H9 (cell line): ENCODE data around the gene C3orf20. TPM values are rescaled to one million over a fixed set of nuclear protein-coding genes. Genes with fewer than 3 reads are reported as not detected.

Source experiments
- DNase-seq: peaks from one replicate; pipeline ENCODE4 v3.0.0-alpha.2; 2017
- H2AFZ ChIP-seq: one replicate; pipeline ENCODE4 v1.6.1; 2013; ENCODE audit warnings: mild to moderate bottlenecking, low read length, control low read depth, moderate library complexity
- H2AK5ac ChIP-seq: 2 replicates; pipeline ENCODE4 v1.6.1; 2013; ENCODE audit warnings: low read length, control low read depth, mixed read lengths; ENCODE audit not compliant: insufficient read length
- H2BK120ac ChIP-seq: one replicate; pipeline ENCODE4 v1.6.1; 2013; ENCODE audit warnings: low read depth, mild to moderate bottlenecking, low read length, control low read depth, inconsistent platforms; ENCODE audit not compliant: poor library complexity, severe bottlenecking
- H2BK12ac ChIP-seq: 2 replicates; pipeline ENCODE4 v1.6.1; 2013; ENCODE audit warnings: low read length, control low read depth, mixed read lengths, low read depth; ENCODE audit not compliant: insufficient read length
- H2BK15ac ChIP-seq: 2 replicates; pipeline ENCODE4 v1.6.1; 2013; ENCODE audit warnings: low read depth, low read length, control low read depth
- H2BK20ac ChIP-seq: one replicate; pipeline ENCODE4 v1.6.1; 2013; ENCODE audit warnings: low read depth, mild to moderate bottlenecking, low read length, control low read depth, inconsistent platforms; ENCODE audit not compliant: poor library complexity, severe bottlenecking
- H2BK5ac ChIP-seq: 2 replicates; pipeline ENCODE4 v1.6.1; 2013; ENCODE audit warnings: low read length, control low read depth, mixed read lengths; ENCODE audit not compliant: insufficient read length
- H3K14ac ChIP-seq: 2 replicates; pipeline ENCODE4 v1.6.1; 2013; ENCODE audit warnings: low read length, control low read depth; ENCODE audit not compliant: insufficient read depth
- H3K18ac ChIP-seq: 2 replicates; pipeline ENCODE4 v1.6.1; 2013; ENCODE audit warnings: low read depth, mild to moderate bottlenecking, mixed read lengths, low read length, control low read depth; ENCODE audit not compliant: insufficient read length
- H3K23ac ChIP-seq: 2 replicates; pipeline ENCODE4 v1.6.1; 2013; ENCODE audit warnings: low read length, control low read depth, mixed read lengths, low read depth; ENCODE audit not compliant: insufficient read length
- H3K23me2 ChIP-seq: 2 replicates; pipeline ENCODE4 v1.6.1; 2013; ENCODE audit warnings: low read depth, mild to moderate bottlenecking, mixed read lengths, low read length, control low read depth; ENCODE audit not compliant: insufficient read length, poor library complexity, severe bottlenecking
- H3K27ac ChIP-seq: 2 replicates; pipeline ENCODE4 v1.5.1; 2013; ENCODE audit warnings: low read length, control low read depth, mixed read lengths, low read depth; ENCODE audit not compliant: insufficient read length
- H3K27me3 ChIP-seq: 2 replicates; pipeline ENCODE4 v1.6.1; 2013; ENCODE audit warnings: low read length, control low read depth, inconsistent platforms; ENCODE audit not compliant: insufficient read depth
- H3K4ac ChIP-seq: 2 replicates; pipeline ENCODE4 v1.6.1; 2013; ENCODE audit warnings: low read depth, mild to moderate bottlenecking, control low read depth, inconsistent platforms, low read length, moderate library complexity
- H3K4me1 ChIP-seq: 2 replicates; pipeline ENCODE4 v1.6.1; 2013; ENCODE audit warnings: low read length, control low read depth, inconsistent platforms; ENCODE audit not compliant: insufficient read depth
- H3K4me2 ChIP-seq: 2 replicates; pipeline ENCODE4 v1.6.1; 2013; ENCODE audit warnings: low read length, control low read depth, mixed read lengths; ENCODE audit not compliant: insufficient read length, insufficient read depth
- H3K56ac ChIP-seq: 2 replicates; pipeline ENCODE4 v1.6.1; 2013; ENCODE audit warnings: low read depth, mild to moderate bottlenecking, mixed read lengths, low read length, control low read depth; ENCODE audit not compliant: insufficient read length
- H3K79me1 ChIP-seq: 2 replicates; pipeline ENCODE4 v1.6.1; 2013; ENCODE audit warnings: low read depth, mild to moderate bottlenecking, moderate library complexity, low read length, control low read depth, inconsistent platforms; ENCODE audit not compliant: insufficient read depth, poor library complexity, severe bottlenecking
- H3K79me2 ChIP-seq: 2 replicates; pipeline ENCODE4 v1.6.1; 2013; ENCODE audit warnings: low read length, control low read depth, inconsistent platforms; ENCODE audit not compliant: insufficient read depth
- H3K9ac ChIP-seq: 2 replicates; pipeline ENCODE4 v1.6.1; 2013; ENCODE audit warnings: low read length, control low read depth, mixed read lengths; ENCODE audit not compliant: insufficient read length; ENCODE audit errors: extremely low read depth
- H3K9me3 ChIP-seq: one replicate; pipeline ENCODE4 v1.6.1; 2013; ENCODE audit warnings: low read depth, low read length, inconsistent platforms; ENCODE audit not compliant: control insufficient read depth
- H3T11ph ChIP-seq: one replicate; pipeline ENCODE4 v1.6.1; 2013; ENCODE audit warnings: mild to moderate bottlenecking, low read length, control low read depth, inconsistent platforms
- H4K20me1 ChIP-seq: one replicate; pipeline ENCODE4 v1.6.1; 2013; ENCODE audit not compliant: control insufficient read depth, insufficient read length, insufficient read depth
- H4K5ac ChIP-seq: 2 replicates; pipeline ENCODE4 v1.6.1; 2013; ENCODE audit warnings: low read depth, mild to moderate bottlenecking, mixed read lengths, low read length, control low read depth; ENCODE audit not compliant: insufficient read length
- H4K8ac ChIP-seq: replicated peaks from 2 replicates; pipeline ENCODE4 v1.6.1; 2013; ENCODE audit warnings: low read length, control low read depth, mixed read lengths, low read depth; ENCODE audit not compliant: insufficient read length
- H4K91ac ChIP-seq: 2 replicates; pipeline ENCODE4 v1.6.1; 2013; ENCODE audit warnings: low read depth, mild to moderate bottlenecking, moderate library complexity, mixed read lengths, low read length, control low read depth; ENCODE audit not compliant: insufficient read length
- H3K27ac Mint-ChIP-seq, 3 experiments: 2 replicates in 2 of 3; 3 replicates in 1 of 3; pipeline ENCODE4 v1.8.0; 2020 to 2021; ENCODE audit warnings: mixed read lengths in 3 of 3, mild to moderate bottlenecking in 1 of 3, moderate library complexity in 1 of 3
- H3K27me3 Mint-ChIP-seq: 2 replicates; pipeline ENCODE4 v1.8.0; 2021; ENCODE audit warnings: low read depth, mild to moderate bottlenecking, moderate library complexity, mixed read lengths
- H3K36me3 Mint-ChIP-seq, 3 experiments: 2 replicates in 2 of 3; 3 replicates in 1 of 3; pipeline ENCODE4 v1.8.0; 2020 to 2021; ENCODE audit warnings: low read depth in 3 of 3, mixed read lengths in 3 of 3; ENCODE audit not compliant: insufficient read depth in 1 of 3
- H3K4me1 Mint-ChIP-seq, 2 experiments: 2 replicates each; pipeline ENCODE4 v1.8.0; 2020; ENCODE audit warnings: mixed read lengths in 2 of 2
- H3K4me3 Mint-ChIP-seq, 2 experiments: 2 replicates in 1 of 2; 3 replicates in 1 of 2; pipeline ENCODE4 v1.8.0; 2020 to 2021; ENCODE audit warnings: mild to moderate bottlenecking in 2 of 2, mixed read lengths in 2 of 2, moderate library complexity in 1 of 2
- H3K9me3 Mint-ChIP-seq, 2 experiments: 2 replicates in 1 of 2; 3 replicates in 1 of 2; pipeline ENCODE4 v1.8.0; 2020; ENCODE audit warnings: mild to moderate bottlenecking in 2 of 2, mixed read lengths in 2 of 2, moderate library complexity in 1 of 2
- WGBS: extraction: QIAGEN DNeasy Blood & Tissue Kit; methylation state at CpG from one replicate; pipeline ENCODE4 v1.1.7; 2013; ENCODE audit warnings: missing lambda C conversion rate, low lambda C conversion rate, mixed read lengths; ENCODE audit not compliant: insufficient read length; ENCODE audit errors: extremely low coverage; 5-methylcytosine and 5-hydroxymethylcytosine counted together
- total RNA-seq: library from RNA; stranded (reverse); gene quantifications from 2 replicates; pipeline ENCODE4 v1.2.1, GENCODE V29; 2021
- TF ChIP-seq, protein P1 (sequence below): fragments of 200-600 bp; sonication (generic); conservative IDR thresholded peaks from 3 replicates; pipeline ENCODE4 v1.8.0; 2021; ENCODE audit warnings: antibody characterized with exemption, mild to moderate bottlenecking

The C3orf20 gene
- total RNA-seq, 1 experiment from 2014 or later, result not detected

GRCh38 chr3:14814411-14814871 is 139.5 kb downstream of the C3orf20 start:
- no peak overlapping the region for H2BK15ac ChIP-seq
- no peak overlapping the region for H2BK12ac ChIP-seq
- no peak overlapping the region for H2BK120ac ChIP-seq
- no peak overlapping the region for H3K4ac ChIP-seq
- H3K23ac ChIP-seq, result no peak overlapping the region
- no peak overlapping the region for H3K4me3 Mint-ChIP-seq
- H3K27ac ChIP-seq, result no peak overlapping the region
- H3T11ph ChIP-seq, result no peak overlapping the region
- H2BK20ac ChIP-seq, result no peak overlapping the region
- no peak overlapping the region for H3K18ac ChIP-seq
- no peaks in the 10 kb centered on the region for H3K9me3 Mint-ChIP-seq
- peaks cover 4 to 7% (median 6%) of the 10 kb centered on the region in 3 experiments; a peak in 5 of 7 replicates for H3K36me3 Mint-ChIP-seq
- no peak overlapping the region for H4K5ac ChIP-seq
- DNase-seq, result no peak
- no peaks in the 10 kb centered on the region for H3K79me1 ChIP-seq
- TF ChIP-seq, protein P1, sequence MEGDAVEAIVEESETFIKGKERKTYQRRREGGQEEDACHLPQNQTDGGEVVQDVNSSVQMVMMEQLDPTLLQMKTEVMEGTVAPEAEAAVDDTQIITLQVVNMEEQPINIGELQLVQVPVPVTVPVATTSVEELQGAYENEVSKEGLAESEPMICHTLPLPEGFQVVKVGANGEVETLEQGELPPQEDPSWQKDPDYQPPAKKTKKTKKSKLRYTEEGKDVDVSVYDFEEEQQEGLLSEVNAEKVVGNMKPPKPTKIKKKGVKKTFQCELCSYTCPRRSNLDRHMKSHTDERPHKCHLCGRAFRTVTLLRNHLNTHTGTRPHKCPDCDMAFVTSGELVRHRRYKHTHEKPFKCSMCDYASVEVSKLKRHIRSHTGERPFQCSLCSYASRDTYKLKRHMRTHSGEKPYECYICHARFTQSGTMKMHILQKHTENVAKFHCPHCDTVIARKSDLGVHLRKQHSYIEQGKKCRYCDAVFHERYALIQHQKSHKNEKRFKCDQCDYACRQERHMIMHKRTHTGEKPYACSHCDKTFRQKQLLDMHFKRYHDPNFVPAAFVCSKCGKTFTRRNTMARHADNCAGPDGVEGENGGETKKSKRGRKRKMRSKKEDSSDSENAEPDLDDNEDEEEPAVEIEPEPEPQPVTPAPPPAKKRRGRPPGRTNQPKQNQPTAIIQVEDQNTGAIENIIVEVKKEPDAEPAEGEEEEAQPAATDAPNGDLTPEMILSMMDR, result no peak
- no peaks in the 10 kb centered on the region for H3K9me3 ChIP-seq
- H3K27me3 Mint-ChIP-seq, result peaks cover 47% of the 10 kb centered on the region
- H4K91ac ChIP-seq, result no peak overlapping the region
- H3K27me3 ChIP-seq, result peaks cover 2% of the 10 kb centered on the region; the same call in 1 of the 2 replicates
- no peak overlapping the region for H3K14ac ChIP-seq
- H3K27ac Mint-ChIP-seq, result no peak overlapping the region; a peak in 1 of 7 replicates
- H3K23me2 ChIP-seq, result peaks cover 12% of the 10 kb centered on the region
- no peak overlapping the region for H2AK5ac ChIP-seq
- H3K4me1 Mint-ChIP-seq, result peaks cover 24 to 32% of the 10 kb centered on the region in 2 experiments
- no peaks in the 10 kb centered on the region; the same call in 1 of the 2 replicates for H3K4me1 ChIP-seq
- H3K9ac ChIP-seq, result no peak overlapping the region
- H3K4me2 ChIP-seq, result no peak overlapping the region
- H2AFZ ChIP-seq, result no peak overlapping the region
- no CpG with 5 or more reads among the region's 4 CpGs for WGBS
- no peak overlapping the region for H2BK5ac ChIP-seq
- no peak overlapping the region for H3K56ac ChIP-seq
- no peaks in the 10 kb centered on the region for H4K20me1 ChIP-seq
- H4K8ac ChIP-seq, result no peak overlapping the region
- no peaks in the 10 kb centered on the region for H3K79me2 ChIP-seq
